HG02759 (cell line): ENCODE results near the gene FAM163B.

Experiments used
- ATAC-seq: cut with Tn5 transposase; IDR thresholded peaks from one replicate; pipeline ENCODE4 v1.9.1; 2021; ENCODE audit warnings: mild to moderate bottlenecking, moderate library complexity; ENCODE audit not compliant: unreplicated experiment

FAM163B gene

DNA sequence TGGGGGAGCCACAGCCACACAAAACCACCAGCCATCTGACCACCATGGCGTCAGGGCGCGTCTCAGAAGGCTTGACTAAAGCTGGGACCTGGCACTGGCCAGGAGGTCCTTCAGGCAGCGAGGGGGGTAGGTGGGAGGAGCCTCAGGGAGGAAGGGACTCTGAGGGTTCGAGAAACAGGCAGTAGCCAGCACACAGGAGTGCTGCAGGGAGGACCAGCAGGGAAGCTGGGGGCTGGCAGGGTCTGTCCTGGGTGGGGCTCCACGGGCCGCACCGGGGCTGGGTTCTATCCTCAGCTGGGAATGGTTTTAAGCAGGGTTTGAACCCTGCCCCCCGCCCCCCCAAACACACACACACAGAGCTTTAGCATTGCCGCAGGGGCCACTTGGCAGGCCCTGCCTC, 7.4 kb downstream of the FAM163B start:
- ATAC-seq = no peak

- ATAC-seq = no peak
These were observed 8.4 kb downstream of the FAM163B start for GRCh38 chr9:133600739-133601138.

GRCh38 chr9:133599470-133600173, 9.6 kb downstream of the FAM163B start:
- no peak for ATAC-seq

DNA sequence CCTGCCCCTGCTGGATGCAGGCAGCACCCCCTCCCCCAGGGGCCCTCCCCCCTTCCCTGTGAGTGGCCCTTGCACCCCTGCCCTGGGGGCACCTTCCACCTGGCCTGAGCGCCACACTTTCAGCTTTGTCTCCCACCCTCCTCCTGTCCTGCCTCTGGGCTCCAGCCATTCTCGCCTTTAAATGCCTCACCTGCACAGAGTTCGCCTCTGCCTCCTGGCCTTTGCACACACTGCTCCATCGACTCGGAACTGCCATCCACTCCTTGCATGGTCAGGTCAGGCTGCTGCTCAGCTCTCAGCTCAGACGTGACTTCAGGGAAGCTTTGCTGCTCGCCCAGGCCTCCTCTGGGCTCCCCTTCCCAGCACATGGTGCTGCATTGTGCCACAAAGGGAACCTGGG, 10.2 kb downstream of the FAM163B start:
- ATAC-seq = no peak

DNA sequence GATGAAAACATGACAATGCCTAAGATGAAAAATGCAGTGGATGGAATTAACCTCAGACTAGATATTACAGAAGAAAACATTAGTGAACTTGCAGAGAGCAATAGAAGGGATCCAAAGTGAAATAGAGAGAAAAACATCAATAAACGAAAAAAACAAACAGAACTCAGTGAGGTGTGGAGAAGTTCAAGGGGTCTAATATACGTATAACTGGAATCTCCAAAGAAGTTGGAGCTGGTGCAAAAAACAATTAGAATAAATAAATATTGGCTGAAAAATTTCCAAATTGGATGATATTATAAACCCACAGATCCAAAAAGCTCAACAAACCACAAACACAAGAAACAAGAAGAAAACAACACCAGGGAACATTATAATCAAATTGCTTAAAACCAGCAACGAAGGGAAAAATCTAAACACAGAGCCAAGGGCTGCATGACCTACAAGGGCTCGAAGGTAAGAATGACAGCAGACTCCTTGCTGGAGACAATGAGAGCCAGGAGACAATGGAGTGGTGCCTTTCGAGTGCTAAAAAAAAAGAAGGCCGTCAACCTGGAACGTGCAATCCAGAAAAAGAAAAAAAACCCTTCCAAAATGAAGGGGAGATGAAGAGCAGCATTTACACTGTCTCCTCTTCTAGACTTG, 11.8 kb downstream of the FAM163B start:
- ATAC-seq = no peak

DNA sequence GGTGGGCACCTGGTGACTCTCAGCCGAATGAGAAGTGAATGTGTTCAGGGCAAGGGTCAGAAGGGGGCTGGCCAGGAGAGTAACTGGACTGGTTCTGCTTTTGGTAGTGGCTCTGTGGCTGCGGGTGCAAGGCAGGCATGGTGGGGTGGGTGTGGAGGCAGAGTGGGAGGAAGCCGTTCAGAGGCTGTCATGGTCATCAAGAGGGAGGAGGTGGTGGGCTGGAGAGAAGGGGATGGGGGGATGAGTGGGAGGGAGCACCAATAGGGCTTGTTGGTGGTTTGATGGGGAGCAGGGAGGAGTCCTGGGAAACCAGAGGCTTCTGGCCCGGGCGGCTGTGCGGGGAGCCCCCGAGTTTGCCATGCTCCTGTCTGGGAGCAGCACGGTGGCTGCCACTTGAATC, 13.3 kb downstream of the FAM163B start:
- ATAC-seq = no peak

DNA sequence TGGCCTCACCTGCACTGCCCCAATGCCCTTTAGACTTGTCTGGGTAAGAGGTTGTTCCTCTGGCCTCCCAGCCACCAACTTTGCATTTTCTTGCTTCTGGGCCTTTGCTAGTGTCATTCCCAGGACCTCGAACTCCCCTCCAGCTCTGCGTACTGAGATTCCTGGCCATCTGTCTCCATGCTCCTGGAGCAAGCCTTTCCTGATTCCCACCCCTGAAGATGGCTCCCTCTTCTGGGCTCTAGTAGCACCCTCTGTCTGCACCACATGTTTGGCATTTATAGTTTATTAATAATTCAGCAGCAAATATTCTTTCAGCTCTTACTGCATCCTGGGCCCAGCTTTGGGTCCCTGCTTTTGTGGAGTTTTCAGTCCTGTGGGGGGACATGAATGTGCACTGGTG, 14.9 kb downstream of the FAM163B start:
- no peak for ATAC-seq

DNA sequence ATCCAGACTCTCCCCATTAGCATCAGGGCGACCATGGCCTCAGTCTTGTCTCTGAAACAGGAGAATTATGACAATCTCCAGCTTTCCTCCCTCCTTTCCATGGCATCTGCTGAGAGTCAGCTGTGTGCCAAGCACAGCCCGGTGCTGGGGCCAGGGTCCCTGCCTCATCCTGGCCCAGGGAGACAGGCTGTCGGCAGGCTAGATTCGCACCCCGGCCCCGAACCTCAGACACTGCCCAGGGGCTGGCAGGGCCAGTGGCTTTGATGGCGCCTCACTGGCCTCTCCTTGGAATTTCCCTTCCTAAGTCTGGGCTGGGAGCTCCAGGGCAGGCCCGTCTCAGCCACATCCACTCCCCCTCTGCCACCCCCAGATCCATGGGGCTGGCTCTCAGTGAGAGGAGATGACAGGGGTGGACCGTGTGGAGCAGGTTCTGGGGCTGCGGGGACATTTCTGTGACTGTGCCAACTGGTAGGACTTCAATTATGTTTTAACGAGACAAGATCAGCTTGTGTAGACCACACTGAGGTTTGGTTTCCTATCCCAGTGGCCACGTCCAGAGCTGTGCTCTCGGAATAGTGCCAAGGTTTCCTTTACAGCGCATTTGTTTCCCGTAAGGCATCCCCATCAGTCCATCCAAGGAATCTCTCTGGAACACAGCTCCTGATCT, 15.5 kb downstream of the FAM163B start:
- no peak for ATAC-seq

GRCh38 chr9:133592731-133593409, 16.3 kb downstream of the FAM163B start:
- ATAC-seq = no peak

GRCh38 chr9:133591985-133592384, 17.2 kb downstream of the FAM163B start:
- no peak for ATAC-seq

DNA sequence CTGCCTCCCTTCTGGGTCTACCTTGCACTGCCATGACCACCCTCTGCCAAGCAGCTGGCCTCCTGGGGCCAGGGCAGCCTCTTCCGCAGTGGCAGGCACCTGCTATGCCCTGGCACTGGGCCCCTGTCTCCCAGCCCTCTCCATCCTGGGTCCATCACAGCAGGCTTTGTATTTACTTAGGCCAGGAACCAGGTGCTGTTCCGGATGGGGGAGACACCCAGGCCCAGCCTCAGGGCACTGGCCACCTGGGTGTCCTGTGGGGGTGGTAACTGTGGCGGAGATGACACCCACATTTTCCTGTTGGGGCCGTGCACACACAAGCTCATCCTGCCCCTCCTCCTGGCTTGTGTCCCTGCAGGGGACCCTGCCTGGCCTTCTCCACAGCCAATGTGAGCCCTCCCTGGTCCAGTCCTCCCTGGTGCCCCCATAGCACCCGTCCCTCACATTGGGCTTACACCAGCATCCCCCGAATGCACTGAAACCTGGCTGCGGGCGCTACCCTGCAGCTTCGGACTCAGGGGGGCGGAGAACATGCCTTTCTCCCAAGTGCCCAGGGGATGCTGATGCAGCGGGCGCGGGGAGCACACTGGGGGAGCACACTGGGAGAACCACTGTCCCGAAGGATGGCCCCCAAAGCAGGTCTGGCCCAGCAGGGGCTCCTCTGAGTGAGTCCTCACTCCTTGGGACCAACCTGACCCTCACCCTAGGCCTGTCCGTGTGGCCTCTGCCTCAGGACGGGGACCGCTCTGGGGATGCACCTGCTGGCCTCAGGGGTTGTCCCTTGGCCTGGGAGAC, 17.9 kb downstream of the FAM163B start:
- ATAC-seq = no peak

GRCh38 chr9:133590231-133590855, 18.8 kb downstream of the FAM163B start:
- no peak for ATAC-seq

DNA sequence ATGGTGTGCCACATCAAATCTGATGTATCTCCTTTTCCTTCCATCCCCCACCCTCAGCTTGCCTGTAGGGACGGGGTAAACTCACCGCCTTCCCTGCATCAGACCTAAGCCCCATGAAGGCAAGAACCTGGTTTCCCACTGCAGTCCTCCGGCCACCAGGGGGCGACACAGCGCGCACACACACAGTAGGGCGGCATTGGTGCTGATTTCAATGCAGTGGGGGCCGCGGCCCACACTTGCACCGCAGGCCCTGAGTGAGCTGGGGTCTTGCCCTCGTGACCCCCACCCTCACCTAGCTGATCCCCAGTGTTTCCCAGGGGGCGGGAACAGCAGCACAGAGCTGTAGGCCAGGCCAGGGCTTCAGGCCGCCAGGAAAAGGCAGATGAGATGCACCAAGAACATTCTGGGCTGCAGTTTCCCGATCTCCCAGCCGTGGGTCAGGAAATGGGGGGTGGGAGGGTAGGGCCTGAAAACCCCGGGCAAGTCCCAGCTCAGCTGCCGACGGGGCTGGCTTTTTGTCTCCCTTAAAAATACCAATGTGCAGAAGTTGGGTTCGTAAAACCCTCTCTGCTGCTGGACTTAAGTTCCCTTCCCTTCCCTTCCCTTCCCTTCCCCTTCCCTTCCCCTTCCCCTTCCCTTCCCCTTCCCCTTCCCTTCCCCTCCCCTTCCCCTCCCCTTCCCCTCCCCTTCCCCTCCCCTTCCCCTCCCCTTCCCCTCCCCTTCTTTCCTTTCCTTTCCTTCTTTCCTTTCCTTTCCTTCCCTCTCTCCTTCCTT, 19.5 kb downstream of the FAM163B start:
- no peak for ATAC-seq

GRCh38 chr9:133587466-133587865, 21.7 kb downstream of the FAM163B start:
- ATAC-seq = no peak

- no peak for ATAC-seq
These were observed 22.1 kb downstream of the FAM163B start for GRCh38 chr9:133587051-133587450.

DNA sequence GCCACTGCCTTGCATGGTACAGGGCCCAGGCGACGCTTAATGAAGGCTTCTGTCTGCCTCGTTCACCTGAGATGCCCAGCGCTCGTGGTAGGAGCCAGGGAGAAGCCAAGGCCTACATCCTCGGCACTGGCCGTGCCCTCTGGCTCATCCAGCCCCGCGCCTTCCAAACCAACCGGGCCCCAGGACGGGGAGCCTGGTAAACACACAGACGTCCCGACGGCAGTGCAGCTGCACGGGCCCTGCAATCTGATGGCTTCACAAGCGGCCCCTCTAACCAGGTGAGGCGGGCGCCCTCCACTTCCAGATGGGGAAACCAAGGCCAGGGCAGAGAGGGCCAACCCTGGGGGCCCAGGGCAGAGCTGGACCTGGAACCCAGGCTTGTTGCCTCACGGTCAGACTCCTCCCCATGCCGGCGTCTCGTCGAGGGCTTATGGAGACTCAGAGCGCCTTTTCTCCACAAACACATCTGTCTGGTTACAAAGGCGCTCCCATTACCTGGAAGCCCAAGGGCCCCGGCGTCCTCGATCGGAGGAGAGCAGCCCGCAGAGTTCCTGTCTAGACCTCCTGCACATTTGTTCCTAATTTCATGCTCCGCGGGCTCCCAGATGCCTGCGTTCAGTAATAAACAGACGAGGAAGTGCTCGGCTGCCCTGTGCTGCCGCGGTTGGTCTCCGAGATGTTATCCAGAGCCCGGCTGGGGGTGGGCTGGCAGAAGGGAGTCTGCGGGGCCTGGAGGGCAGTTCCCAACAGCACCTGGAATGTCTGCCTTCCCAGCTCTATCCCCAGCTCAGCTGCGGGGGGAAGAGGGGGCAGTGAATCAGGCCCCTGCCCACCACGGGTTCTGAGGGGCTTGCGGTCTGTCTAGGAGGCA, 23.5 kb downstream of the FAM163B start:
- ATAC-seq = no peak

- no peak for ATAC-seq
These were observed 24.4 kb downstream of the FAM163B start for GRCh38 chr9:133584559-133585476.

DNA sequence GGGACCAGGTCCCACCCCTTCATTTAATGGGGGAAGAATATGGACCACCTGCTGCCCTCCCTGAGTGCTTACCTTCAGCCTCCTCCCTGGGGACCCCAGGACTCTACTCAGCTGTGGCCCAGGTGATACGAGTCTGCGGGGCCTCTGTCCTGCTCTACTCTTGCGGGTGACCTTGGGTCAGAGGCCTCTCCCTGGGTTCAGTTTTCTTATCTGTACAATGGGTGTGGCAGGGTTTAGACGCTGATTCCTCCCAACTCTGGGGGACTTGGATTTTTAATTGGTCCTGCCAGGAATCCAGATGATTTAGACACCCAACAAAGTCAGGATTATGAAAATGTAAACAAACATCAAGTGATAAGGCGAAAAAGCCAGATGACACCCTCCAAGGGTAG, 25.0 kb downstream of the FAM163B start:
- no peak for ATAC-seq
